Upper lobe of left lung (tissue), 4 donors: Measurements from ENCODE around the gene TRAF1.

Experiments used
- POLR2A ChIP-seq, 4 donors: fragments of 450-650 bp; IDR thresholded peaks; one replicate each; pipeline ENCODE4 v1.5.1; 2016 to 2017; ENCODE audit warnings: antibody characterized with exemption in 4 of 4, mild to moderate bottlenecking in 2 of 4
- TF ChIP-seq, protein P1 (sequence below), 6 experiments: fragments of 450-650 bp in 4 of 6; fragments of 200-600 bp in 2 of 6; sonication (generic) in 2 of 6; IDR thresholded peaks; one replicate each; pipeline ENCODE4 v1.5.1; 2016 to 2019; ENCODE audit warnings: antibody characterized with exemption in 6 of 6

DNA sequence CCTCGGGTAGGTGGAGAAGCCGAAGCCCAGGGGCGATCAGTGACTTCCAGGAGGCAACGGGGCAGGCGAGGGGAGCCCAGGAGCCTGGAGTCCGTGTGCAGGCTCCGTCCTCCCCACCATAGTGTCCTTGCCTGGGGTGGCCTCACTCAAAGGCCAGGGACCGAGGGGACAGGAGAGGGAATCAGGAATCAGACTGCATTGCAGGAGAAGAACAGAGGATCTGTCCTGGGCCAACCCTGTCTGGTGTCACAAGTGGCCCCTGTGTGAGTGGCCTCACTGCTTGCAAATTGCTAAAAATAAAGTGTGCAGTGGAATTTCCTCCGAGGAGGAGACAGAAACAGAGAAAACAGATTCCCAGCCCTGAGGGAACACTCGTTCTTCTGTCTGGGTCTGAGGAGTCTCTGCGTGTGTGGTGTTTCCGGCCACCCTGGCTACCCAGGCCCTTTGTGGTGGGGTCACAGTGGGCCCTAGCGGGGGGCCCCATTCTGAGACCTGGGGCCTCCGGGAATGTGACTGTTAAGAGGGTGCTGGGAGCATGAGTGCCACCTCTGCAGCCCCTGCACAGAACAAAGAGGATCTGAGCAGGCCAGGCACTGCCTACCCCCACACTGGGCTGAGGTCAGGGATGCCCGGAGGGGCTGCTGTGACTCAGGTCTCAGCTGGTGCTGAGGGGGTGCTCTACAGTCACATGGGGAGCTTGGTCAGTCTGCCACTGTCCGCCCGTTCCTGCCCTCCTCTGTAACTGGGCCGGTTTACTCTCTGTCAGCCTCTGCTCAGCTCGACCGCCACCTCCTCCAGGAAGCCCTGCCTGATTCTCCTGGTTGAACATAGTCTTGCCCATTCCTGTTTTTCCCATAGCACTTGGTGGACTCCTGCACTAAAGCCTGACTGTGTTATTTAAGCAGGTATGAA lies 7.4 kb downstream of the TRAF1 start:
- TF ChIP-seq, protein P1, sequence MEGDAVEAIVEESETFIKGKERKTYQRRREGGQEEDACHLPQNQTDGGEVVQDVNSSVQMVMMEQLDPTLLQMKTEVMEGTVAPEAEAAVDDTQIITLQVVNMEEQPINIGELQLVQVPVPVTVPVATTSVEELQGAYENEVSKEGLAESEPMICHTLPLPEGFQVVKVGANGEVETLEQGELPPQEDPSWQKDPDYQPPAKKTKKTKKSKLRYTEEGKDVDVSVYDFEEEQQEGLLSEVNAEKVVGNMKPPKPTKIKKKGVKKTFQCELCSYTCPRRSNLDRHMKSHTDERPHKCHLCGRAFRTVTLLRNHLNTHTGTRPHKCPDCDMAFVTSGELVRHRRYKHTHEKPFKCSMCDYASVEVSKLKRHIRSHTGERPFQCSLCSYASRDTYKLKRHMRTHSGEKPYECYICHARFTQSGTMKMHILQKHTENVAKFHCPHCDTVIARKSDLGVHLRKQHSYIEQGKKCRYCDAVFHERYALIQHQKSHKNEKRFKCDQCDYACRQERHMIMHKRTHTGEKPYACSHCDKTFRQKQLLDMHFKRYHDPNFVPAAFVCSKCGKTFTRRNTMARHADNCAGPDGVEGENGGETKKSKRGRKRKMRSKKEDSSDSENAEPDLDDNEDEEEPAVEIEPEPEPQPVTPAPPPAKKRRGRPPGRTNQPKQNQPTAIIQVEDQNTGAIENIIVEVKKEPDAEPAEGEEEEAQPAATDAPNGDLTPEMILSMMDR (IDR thresholded peaks at IDR 0.05), result no peak
- no peak for TF ChIP-seq POLR2A (IDR thresholded peaks at IDR 0.05)
